ENCODE measurements around the gene GARIN5A.

DNA sequence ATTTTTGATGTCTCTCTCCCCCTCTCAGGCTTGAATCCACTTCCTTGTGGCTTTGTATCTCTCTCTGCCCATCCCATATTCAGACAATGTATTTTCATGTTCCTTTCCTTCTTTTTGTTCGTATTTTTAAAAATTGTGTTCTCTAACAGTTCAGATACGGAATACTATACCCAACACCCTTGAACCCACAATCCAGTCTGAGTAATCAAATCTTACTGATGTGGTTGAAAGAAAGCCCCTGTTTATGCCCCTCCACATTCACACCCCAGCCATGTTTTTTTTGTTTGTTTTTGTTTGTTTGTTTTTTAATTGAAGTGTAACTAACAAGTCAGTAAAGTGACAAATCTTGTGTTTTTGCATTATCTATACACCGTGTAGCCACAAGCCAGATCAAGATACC, 56.5 kb downstream of the GARIN5A start:
- no peak for TF ChIP-seq POLR2A (IDR thresholded peaks at IDR 0.05)
- TF ChIP-seq, protein P1, sequence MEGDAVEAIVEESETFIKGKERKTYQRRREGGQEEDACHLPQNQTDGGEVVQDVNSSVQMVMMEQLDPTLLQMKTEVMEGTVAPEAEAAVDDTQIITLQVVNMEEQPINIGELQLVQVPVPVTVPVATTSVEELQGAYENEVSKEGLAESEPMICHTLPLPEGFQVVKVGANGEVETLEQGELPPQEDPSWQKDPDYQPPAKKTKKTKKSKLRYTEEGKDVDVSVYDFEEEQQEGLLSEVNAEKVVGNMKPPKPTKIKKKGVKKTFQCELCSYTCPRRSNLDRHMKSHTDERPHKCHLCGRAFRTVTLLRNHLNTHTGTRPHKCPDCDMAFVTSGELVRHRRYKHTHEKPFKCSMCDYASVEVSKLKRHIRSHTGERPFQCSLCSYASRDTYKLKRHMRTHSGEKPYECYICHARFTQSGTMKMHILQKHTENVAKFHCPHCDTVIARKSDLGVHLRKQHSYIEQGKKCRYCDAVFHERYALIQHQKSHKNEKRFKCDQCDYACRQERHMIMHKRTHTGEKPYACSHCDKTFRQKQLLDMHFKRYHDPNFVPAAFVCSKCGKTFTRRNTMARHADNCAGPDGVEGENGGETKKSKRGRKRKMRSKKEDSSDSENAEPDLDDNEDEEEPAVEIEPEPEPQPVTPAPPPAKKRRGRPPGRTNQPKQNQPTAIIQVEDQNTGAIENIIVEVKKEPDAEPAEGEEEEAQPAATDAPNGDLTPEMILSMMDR (IDR thresholded peaks at IDR 0.05), result no peak

All from testis (tissue), 2 donors.